Measurements from ENCODE around the gene SNRNP200.
"Not testable (repeated sequence)": the region's sequence is repeated elsewhere in the genome, so short reads cannot be mapped to it uniquely, and the experiment has no call there.

The SNRNP200 gene

DNA sequence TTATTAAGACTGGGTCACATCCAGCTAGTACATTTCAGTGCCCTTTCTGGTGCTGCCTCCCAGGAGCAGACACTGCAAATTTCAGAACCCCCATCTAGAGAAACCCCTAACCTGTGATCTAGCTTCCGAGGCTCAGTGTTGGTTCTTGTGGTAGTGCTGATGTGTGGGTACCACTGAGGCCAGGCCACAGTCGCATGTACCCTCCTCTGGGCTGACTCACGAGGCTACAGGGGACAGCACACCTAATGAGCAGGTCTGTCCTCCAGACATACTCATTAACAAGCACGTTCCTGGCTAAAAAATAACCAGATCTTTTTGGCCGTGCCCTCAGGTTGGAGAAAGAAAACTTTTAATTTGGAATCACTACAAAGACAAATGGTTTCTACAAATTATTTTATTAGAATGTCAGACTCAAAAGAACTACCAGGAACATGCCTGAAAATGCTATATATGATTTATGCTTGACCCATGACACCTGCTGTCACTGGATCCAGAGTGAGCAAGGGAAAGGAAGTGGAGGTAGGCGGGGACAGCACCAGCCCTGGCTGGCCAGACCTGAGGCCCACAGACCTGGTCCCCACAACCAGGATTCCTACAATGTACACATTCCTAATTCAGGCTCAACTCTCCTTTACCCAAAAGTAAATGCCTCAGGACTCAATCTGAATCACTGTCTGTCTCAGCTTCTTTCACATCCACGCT lies 30.8 kb downstream of the SNRNP200 start:
- in situ Hi-C loops (cut with MboI; ENCODE audit: low sequenced_read_pairs): no loop called here

DNA sequence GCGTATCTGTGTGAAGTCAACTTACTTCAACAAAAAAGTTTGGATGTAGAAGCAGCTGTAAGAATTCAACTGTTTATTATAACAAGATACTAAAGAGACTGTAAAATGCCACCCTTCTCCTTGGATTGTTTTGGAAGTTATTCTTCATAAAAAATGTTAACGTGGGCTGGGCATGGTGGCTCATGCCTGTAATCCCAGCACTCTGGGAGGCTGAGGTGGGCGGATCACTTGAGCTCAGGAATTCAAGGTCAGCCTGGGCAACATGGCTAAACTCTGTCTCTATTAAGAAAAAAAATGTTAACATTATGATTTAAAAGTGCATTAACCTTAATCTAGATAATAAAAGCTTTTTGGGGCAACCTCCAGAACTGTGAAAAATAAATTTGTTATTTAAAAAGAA lies 31.6 kb downstream of the SNRNP200 start:
- in situ Hi-C loops (cut with MboI; ENCODE audit: low sequenced_read_pairs): no loop called here

DNA sequence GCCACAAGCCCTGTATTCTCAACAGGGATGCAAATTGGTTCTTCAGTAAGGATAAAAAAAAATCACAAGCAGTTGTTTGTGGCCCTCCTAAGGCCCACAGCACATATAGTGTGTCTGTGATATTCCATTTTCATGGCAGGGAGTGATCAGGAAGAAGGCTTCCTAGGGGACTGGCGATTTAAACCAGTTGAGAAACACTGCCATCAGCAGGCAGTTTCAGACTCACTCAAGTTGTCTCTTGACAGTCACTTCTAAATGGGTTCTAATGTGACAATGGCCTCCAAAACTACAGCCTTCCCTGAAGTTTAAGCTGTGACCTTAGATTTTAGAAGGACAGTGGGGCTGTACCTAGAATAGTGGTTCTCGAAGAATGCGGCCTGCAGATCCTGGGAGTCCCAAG lies 33.4 kb downstream of the SNRNP200 start:
- in situ Hi-C loops (cut with MboI; ENCODE audit: low sequenced_read_pairs): no loop called here

DNA sequence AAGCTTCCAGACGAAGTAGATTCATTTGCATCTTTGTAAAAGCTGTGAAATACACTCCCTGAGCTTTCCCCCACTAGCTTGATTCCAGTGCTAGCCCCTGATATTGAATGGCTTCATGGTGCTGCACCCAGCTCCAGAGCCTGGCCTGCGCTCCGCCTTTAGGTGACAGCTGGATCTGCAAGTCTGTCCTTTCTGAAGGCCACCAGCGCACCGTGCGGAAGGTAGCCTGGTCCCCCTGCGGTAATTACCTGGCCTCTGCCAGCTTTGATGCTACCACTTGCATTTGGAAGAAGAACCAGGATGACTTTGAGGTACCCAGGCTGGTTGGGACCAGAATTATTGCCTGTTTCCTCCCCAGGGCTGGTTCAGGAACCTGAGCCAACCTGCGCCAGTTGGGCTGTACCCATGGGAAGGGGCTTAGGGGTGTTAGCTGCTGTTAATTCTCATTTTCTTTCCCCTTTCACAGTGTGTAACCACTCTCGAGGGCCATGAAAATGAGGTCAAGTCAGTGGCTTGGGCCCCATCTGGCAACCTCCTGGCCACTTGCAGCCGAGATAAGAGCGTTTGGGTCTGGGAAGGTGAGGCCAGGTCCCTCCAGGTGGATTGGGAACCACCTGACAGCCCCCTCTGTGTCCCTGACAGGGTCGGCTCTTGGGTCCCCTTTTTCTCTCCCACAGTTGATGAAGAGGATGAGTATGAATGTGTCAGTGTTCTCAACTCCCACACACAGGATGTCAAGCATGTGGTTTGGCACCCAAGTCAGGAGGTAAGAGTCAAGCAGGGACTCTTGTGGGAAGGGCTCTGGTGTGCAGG lies 38.0 kb downstream of the SNRNP200 start:
- in situ Hi-C loops (cut with MboI; ENCODE audit: low sequenced_read_pairs): no loop called here

DNA sequence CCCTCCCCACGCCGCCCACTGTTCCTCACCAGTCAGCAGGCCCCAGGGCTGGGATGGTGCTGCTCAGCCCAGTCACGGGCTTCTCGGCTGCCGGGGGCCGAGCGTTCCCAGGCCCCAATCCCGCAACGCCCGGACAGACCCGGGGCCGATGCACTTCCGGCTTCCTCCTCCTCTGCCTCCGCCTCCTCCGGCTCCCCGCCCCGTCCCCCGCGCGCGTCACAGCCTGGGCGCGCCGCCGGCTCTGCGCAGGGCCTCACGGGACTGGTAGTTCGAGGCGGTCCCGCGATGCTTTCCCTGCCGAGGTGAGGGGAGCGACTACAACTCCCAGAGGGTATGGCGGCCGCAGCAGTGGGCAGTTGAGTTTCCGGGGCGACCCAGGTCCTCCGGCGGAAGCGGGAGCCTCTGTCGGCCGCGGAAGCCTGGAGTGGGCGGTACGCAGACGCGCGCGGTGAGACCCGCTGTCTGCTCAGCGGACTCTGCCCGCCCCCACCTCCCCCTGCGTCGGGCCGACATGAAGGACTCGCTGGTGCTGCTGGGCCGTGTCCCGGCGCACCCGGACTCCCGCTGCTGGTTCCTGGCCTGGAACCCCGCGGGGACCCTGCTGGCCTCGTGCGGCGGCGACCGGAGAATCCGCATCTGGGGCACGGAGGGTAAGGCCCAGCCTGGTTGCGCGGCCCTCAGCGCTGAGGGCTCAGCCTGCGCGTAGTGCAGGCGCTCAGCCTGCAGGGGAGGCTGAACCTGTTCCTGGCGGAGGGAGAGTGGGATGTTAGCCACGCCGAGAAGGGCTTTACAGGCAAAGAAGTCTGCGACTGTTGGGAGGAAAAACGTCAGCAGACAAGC lies 39.3 kb downstream of the SNRNP200 start, which contains the start of the genes CIAO1 and TMEM127:
TSS of gene CIAO1 (plus strand) at position 386 of the 840 bp plus-strand sequence. CDS start at position 512, 126 bp downstream.
TSS of gene TMEM127 (minus strand) at position 158 of the 840 bp plus-strand sequence. CDS start 616 bp downstream, outside the sequence.
- in situ Hi-C loops (cut with MboI; ENCODE audit: low sequenced_read_pairs): no loop called here

DNA sequence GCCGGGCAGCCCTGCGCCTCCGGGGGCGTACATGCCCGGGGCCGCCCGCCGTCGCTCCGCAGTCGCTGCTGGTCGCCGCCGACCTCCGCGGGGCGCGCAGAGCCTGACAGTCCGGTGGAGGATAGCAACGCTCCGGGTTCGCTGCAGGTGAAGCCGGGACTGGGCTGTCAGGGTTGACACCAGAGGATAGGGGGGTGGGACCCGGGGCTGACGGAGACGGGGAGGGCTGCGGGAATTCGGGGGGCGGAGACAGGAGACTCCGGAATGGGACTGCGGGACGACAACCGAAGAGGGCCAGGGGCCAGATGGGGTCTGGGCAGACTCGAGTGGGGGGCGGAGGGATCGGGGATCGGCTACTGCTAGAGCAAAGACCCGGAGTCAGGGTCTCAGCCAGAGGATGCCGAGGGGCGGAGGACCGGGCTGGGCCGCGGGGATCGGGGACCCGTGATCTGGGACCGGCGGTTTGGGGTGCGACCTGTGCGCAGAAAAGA lies 40.0 kb downstream of the SNRNP200 start:
- in situ Hi-C loops (cut with MboI; ENCODE audit: low sequenced_read_pairs): no loop called here

DNA sequence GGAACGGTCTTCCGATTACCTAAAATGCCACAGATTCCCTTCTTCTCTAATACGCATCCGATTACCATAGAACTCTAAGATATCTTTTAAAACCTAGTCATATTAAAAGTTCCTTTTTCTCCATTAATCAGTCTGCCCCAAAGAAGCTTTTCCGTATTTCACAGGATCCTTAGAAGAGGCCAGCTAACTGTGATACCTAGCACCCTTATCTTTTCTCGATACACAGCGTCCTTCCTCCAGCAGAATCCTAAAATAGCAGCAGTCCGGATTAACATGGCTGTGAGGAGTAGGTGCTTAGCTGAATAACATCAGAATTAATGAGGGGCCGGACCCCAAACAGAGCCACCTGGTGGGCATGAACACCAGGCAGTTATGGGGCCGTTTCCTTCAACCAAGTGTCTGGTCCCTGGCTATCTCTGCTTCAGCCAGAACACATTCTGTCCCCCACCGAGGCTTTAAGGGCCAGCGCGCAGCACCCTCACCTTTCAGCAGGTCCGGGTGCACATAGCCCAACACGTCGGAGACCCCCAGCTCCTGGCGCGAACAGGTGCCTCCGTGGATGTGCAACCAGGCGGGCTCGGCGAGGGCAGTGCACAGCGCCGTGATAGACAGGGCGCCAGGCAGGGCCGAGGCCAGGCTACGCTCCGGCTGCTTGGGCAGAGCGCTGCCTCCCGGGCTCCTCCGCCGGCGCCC lies 40.5 kb downstream of the SNRNP200 start:
- in situ Hi-C loops (cut with MboI; ENCODE audit: low sequenced_read_pairs): no loop called here

DNA sequence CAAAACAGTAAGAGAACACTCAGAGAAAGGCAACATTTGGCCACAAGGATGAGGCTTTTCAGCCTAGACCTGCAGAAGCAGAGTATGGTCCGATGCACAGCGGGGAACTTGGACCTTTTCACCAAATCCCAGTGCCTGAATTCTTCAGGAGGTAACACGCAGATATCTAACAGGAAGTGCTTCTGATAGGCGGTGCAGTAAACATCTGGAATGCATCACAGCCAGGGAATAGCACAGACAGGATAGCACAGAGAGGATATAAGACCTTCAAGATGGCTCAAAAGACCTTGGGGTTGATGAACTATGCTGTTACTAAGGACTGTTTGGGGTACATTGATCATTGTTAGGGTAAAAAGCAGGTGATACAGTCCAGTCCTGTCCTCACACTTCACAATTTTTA lies 41.3 kb downstream of the SNRNP200 start:
- in situ Hi-C loops (cut with MboI; ENCODE audit: low sequenced_read_pairs): no loop called here

DNA sequence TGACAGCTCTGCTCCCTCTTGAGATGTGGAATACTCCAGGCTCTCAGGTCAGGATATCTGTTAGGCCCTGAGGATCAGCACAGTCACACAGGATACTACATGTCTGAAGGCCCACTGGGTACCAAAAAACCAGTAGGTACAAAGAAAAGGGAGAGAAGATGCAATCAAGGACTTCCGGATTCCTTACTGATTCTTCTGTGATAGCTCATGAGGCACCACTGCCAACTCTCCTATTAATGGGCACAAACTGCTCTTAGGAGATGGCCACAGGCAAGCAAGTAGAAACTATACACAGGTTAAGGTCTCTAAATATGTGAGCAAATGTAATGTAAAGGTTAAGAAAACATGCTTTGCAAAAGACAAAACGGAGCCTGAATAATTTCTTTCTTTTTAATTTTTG lies 43.0 kb downstream of the SNRNP200 start:
- in situ Hi-C loops (cut with MboI; ENCODE audit: low sequenced_read_pairs): no loop called here

DNA sequence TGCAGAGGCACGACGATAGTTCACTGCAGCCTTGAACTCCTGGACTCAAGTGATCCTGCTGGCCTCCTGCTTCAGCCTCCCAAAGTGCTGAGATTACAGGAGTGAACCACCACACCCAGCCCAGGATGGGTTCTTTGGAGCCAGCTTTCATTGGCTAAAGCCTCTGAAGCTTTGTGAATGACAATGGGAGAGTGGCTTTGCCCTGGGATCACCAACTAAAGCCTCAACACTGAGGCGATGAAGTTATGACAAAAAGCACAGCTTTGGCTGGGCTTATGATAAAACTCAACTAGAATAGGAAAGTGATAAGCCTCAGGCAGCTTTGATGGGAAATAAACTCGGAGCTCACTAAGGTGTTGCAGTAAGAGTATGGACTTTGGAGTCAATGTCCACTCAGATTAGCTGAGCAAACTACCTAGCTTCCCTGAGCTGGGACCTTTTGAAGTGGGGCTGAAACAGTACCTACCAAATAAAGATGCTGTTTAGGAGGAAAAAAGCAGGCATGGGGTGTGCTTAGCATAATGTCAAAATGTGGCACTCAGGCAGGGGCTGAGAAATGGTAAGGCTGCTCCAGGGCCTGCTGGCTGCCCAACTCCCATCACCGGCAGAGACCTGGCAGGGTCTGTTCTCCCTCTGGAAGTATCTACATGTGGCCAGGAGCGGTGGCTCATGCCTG lies 43.9 kb downstream of the SNRNP200 start:
- in situ Hi-C loops (cut with MboI; ENCODE audit: low sequenced_read_pairs): no loop called here

DNA sequence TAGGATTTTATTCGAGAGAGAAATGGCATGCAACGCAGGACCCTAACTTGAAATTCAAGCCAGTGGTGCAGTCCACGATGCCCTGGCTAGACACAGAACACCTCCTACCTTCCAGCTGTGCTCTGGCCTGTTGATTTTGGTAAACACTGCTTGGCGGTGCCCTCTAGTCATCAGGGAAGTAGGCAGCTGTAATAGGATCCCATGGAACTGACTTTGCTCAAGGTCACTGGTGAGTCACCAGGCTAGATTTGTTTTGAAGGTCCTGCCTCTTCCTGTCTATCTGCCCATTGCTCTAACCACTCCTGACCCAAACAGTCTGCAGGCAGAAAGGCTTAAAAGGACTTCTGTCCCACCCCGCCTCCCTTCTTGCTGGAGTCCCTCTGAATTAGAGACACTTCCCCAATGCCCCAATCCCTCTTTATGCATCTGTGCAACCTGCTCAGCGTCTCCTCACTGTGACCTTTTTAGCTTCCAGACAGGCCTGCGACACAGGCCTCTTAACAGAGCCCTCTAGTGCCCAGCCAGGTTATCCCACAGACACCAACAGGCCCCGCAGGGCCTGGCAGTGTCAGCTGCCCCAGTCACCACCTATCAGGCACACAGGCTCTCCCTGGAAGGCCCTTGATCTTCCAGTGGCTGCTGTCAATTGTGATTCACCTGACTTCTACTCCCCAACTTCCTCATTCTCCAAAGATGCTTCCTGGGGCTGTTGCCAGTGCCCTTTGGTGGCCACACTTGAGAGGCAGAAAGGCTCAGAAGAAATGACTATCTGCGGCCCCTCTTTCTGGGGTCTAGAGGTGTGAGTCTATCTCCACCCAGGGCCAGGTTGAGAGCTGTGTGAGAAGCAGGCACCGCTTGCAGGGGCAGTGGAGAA lies 44.7 kb downstream of the SNRNP200 start:
- in situ Hi-C loops (cut with MboI; ENCODE audit: low sequenced_read_pairs): no loop called here

DNA sequence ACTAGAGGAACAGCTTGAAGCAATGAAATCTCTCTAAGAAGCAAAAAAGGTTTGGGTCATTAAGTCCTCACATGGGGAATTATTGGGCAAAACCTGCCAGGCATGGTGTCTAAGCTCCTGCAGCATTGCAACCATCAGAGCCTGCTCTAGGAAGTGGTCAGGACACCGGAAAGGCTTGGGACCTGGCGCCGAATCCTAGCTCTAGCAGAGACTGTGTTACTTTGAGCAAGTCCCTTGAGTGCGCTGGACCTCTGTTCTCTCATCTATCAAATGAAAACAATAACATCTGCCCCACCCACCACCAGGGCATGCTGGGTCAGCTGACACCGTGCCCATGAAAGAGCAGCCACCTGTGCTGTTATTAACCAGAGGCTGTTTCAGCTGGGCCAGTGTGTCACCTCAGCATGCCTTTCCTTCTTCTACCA lies 45.8 kb downstream of the SNRNP200 start:
- in situ Hi-C loops (cut with MboI; ENCODE audit: low sequenced_read_pairs): no loop called here

DNA sequence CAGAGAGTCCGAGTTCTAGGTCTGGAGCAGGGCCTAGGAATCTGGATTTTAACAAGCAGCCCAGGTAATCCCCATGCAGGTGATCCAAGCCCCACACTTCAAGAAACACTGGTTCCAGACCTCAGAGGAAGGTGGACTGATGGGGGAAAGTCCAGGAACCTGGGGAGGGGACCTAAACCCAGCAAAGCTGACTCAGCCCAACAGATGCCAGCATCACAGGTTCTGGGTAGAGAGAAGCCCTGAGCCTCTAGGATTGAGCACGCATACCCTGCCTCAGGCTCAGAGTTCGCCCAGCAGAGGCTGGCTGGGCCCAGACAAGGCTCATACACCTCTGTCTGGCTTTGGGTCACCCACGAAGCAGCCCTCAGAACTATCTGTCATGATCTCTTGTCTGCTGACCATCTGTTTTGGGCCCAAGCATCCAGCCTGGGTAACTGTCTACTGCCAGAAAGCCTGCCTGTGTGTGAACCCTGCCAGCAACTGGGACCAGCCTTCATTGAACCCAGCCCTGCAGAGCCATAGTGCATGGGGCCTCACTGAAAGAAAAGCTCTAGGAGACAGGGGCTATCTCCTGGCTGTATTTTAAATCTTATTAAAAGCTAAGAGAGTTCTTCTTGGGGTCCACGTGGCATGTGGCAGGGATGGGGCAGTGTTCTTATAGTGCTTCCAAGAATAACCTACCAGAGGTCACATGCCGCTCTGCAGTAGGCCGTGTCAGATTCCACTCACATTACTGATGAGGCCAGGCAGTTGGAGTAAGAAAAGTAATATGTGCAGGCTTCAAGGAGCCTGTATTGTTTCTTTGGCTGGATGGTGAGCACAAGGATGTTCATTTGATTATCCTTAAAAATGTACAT lies 47.0 kb downstream of the SNRNP200 start:
- in situ Hi-C loops (cut with MboI; ENCODE audit: low sequenced_read_pairs): no loop called here

DNA sequence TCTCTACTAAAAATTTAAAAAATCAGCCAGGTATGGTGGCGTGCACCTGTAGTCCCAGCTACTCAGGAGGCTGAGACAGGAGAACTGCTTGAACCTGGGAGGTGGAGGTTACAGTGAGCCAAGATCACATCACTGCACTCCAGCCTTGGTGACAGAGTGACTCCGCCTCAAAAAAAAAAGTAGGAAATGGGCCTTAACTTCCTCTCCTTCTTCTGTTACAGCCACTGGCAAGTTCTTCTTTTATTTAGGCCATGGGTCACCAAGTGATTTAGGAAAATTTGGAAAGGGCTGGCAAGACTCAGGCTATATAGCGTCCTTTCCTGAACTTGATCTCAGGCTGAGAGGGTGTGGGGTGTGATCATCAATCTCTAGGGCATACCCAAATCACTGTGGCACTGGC lies 47.6 kb downstream of the SNRNP200 start:
- in situ Hi-C loops (cut with MboI; ENCODE audit: low sequenced_read_pairs): not testable (repeated sequence)

DNA sequence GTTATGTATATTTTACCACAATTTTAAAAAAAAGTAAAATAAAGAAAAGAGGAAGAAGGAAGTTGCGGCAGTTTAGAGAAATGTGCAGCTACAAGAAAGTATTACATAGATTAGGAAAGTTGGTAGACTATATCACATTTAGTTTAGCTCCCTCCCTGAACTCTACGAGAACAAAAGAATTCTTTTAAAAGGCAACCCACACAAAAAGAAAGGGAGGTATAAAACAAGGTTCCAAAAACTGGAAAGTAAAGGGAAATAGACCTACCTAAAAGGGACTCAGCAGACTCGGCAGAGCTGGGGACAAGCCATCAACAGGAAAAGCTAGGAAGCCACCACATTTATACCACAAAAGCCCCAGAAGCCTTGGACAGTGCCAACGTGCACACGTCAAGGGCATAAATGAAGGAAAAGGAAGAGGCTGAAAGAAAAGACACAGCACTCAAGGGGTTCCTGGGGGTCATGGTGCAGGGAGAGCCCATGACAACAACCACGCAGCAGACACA lies 48.7 kb downstream of the SNRNP200 start:
- in situ Hi-C loops (cut with MboI; ENCODE audit: low sequenced_read_pairs): no loop called here

DNA sequence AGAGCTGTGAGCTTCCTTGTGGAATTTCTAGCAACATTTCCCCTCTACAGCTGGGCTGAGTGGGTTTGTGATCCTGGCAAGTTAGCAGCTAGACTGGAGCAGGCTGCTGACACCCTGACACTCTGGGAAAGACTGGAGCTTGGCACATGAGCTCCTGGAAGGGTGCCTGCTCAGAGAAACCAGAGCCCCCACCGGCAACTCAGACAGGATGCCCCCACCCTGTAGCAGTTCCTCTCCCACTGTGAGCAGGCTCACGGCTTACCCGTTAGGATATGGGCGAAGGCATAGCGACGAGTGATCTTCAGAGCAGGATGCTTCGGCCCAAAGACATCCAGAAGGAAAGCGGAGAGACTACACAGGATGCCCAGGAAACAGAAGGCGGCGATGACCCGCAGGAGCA lies 50.8 kb downstream of the SNRNP200 start:
- in situ Hi-C loops (cut with MboI; ENCODE audit: low sequenced_read_pairs): no loop called here

DNA sequence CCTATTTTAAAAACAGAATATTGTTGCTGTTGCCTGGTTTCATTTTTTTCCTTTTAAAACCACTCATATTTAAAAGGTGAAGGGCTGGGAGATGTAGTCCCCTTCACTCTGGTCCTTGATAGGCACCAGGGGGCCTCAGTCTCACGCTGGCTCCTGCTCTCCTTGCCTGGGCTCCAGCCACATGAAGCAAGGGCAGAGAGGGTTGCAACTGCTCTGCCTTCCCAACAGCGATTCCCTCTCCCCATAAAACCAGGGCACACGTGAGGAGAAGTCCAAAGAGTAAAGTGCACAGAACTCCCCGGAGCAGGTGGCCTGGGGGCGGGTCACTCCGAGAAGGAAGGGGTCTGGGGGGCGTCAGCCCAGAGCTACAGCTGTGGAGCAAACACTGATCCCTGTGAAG lies 52.3 kb downstream of the SNRNP200 start:
- in situ Hi-C loops (cut with MboI; ENCODE audit: low sequenced_read_pairs): no loop called here

DNA sequence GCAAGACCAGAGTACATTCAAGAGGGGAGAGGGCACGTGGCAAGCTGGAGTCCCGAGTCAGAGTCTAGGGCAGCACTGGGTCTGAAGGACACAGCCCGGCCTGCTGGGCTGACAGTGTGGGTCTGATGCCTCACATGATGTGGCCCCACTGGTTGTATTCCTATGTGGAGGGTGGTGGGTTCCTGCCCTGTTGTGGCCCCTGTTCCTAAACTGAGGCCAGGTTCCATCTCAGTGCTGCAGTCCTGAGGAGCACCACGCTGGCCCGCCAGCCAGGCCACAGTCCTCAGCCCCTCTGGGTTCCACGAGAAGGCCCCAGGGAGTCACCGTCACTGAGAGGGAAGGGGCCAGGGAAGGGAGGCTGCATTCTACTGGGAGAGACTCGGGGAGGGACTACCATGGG lies 52.8 kb downstream of the SNRNP200 start:
- in situ Hi-C loops (cut with MboI; ENCODE audit: low sequenced_read_pairs): no loop called here
